Immature natural killer cell (primary cell): ENCODE measurements around the gene KRTAP10-5. TPM values are rescaled to one million over a fixed set of nuclear protein-coding genes. Genes with fewer than 3 reads are reported as not detected.
A peak's percentile ranks its signal among the peaks of the same experiment; 100 is the strongest.

Experiments
- DNase-seq, 3 donors: peaks; one replicate each; pipeline ENCODE4 v3.0.0; 2022; ENCODE audit warnings: mixed read lengths in 1 of 3
- H3K27ac Mint-ChIP-seq, 6 donors: one replicate each; pipeline ENCODE4 v1.8.0; 2020; ENCODE audit warnings: mixed read lengths in 6 of 6, mild to moderate bottlenecking in 5 of 6, inconsistent platforms in 4 of 6, moderate library complexity in 3 of 6
- H3K27me3 Mint-ChIP-seq, 3 donors: one replicate each; pipeline ENCODE4 v1.8.0; 2020 to 2021; ENCODE audit warnings: low read depth in 3 of 3, mild to moderate bottlenecking in 3 of 3, mixed read lengths in 3 of 3, moderate library complexity in 3 of 3, inconsistent platforms in 1 of 3
- H3K36me3 Mint-ChIP-seq, 3 donors: one replicate each; pipeline ENCODE4 v1.8.0; 2020; ENCODE audit warnings: mixed read lengths in 3 of 3, inconsistent platforms in 2 of 3, mild to moderate bottlenecking in 2 of 3
- H3K4me1 Mint-ChIP-seq, 2 donors: one replicate each; pipeline ENCODE4 v1.8.0; 2020; ENCODE audit warnings: inconsistent platforms in 2 of 2, mild to moderate bottlenecking in 2 of 2, mixed read lengths in 2 of 2, moderate library complexity in 1 of 2
- H3K4me3 Mint-ChIP-seq, 5 donors: one replicate each; pipeline ENCODE4 v1.8.0; 2020; ENCODE audit warnings: mild to moderate bottlenecking in 5 of 5, mixed read lengths in 5 of 5, inconsistent platforms in 3 of 5, moderate library complexity in 3 of 5
- H3K9me3 Mint-ChIP-seq, 6 donors: one replicate each; pipeline ENCODE4 v1.8.0; 2020; ENCODE audit warnings: mild to moderate bottlenecking in 6 of 6, mixed read lengths in 6 of 6, inconsistent platforms in 4 of 6, moderate library complexity in 3 of 6
- polyA plus RNA-seq, 3 donors: library from polyadenylated mRNA; unstranded; fragments of 300-500 nt; fragmentation: Illumina TruSeq; gene quantifications; one replicate each; pipeline ENCODE4 v1.2.3, GENCODE V29; 2021

KRTAP10-5 gene
- polyA plus RNA-seq, 3 donors from 2014 or later: not detected

- no peaks in the 10 kb centered on the region for H3K4me1 Mint-ChIP-seq
- no peak overlapping the region for H3K4me3 Mint-ChIP-seq
- H3K9me3 Mint-ChIP-seq: no peaks in the 10 kb centered on the region
- peaks cover 3 to 5% (median 4%) of the 10 kb centered on the region in 3 donors for H3K27me3 Mint-ChIP-seq
- DNase-seq: no peak
- peak overlapping the region in 1 of 6 donors; percentile 25 for H3K27ac Mint-ChIP-seq
- no peaks in the 10 kb centered on the region for H3K36me3 Mint-ChIP-seq
Observed at GRCh38 chr21:44539046-44539445, 41.4 kb downstream of the KRTAP10-5 start.

- Mint-ChIP-seq H3K4me1 (no peaks in the 10 kb centered on the region), H3K27me3 (peaks cover 3 to 5% (median 4%) of the 10 kb centered on the region in 3 donors), H3K9me3 (no peaks in the 10 kb centered on the region), H3K36me3 (no peaks in the 10 kb centered on the region), H3K27ac (no peak overlapping the region), H3K4me3 (no peak overlapping the region)
- DNase-seq: no peak
Observed at GRCh38 chr21:44537930-44538911, 42.2 kb downstream of the KRTAP10-5 start.

GRCh38 chr21:44535963-44536362 lies 44.4 kb downstream of the KRTAP10-5 start:
- Mint-ChIP-seq H3K27ac (no peak overlapping the region), H3K9me3 (no peaks in the 10 kb centered on the region), H3K4me3 (no peak overlapping the region), H3K4me1 (no peaks in the 10 kb centered on the region), H3K36me3 (no peaks in the 10 kb centered on the region), H3K27me3 (peaks cover 4 to 6% (median 5%) of the 10 kb centered on the region in 3 donors)
- no peak for DNase-seq

GRCh38 chr21:44534688-44535087 lies 45.7 kb downstream of the KRTAP10-5 start:
- H3K4me1 Mint-ChIP-seq: no peaks in the 10 kb centered on the region
- H3K4me3 Mint-ChIP-seq: no peak overlapping the region
- peaks cover 4 to 6% (median 5%) of the 10 kb centered on the region in 3 donors for H3K27me3 Mint-ChIP-seq
- DNase-seq: no peak
- H3K36me3 Mint-ChIP-seq: no peaks in the 10 kb centered on the region
- no peaks in the 10 kb centered on the region for H3K9me3 Mint-ChIP-seq
- H3K27ac Mint-ChIP-seq: no peak overlapping the region

GRCh38 chr21:44533891-44534627 lies 46.3 kb downstream of the KRTAP10-5 start:
- no peak for DNase-seq
- Mint-ChIP-seq H3K4me1 (no peaks in the 10 kb centered on the region), H3K27me3 (peaks cover 4 to 6% (median 5%) of the 10 kb centered on the region in 3 donors), H3K27ac (no peak overlapping the region), H3K4me3 (no peak overlapping the region), H3K36me3 (no peaks in the 10 kb centered on the region), H3K9me3 (no peaks in the 10 kb centered on the region)

GRCh38 chr21:44533121-44533890 lies 47.1 kb downstream of the KRTAP10-5 start:
- peaks cover 4% of the 10 kb centered on the region in 3 donors for H3K27me3 Mint-ChIP-seq
- H3K9me3 Mint-ChIP-seq: no peaks in the 10 kb centered on the region
- H3K4me1 Mint-ChIP-seq: no peaks in the 10 kb centered on the region
- no peak for DNase-seq
- no peaks in the 10 kb centered on the region for H3K36me3 Mint-ChIP-seq
- no peak overlapping the region for H3K4me3 Mint-ChIP-seq
- H3K27ac Mint-ChIP-seq: no peak overlapping the region

- Mint-ChIP-seq H3K4me3 (no peak overlapping the region), H3K27me3 (peaks cover 4% of the 10 kb centered on the region in 3 donors), H3K4me1 (no peaks in the 10 kb centered on the region), H3K36me3 (no peaks in the 10 kb centered on the region), H3K9me3 (no peaks in the 10 kb centered on the region), H3K27ac (no peak overlapping the region)
- no peak for DNase-seq
Observed at GRCh38 chr21:44532712-44533111, 47.7 kb downstream of the KRTAP10-5 start.

- no peaks in the 10 kb centered on the region for H3K36me3 Mint-ChIP-seq
- DNase-seq: no peak
- H3K9me3 Mint-ChIP-seq: no peaks in the 10 kb centered on the region
- no peak overlapping the region for H3K4me3 Mint-ChIP-seq
- H3K4me1 Mint-ChIP-seq: no peaks in the 10 kb centered on the region
- H3K27ac Mint-ChIP-seq: no peak overlapping the region
- H3K27me3 Mint-ChIP-seq: peaks cover 0 to 4% (median 2%) of the 10 kb centered on the region in 3 donors
Observed at GRCh38 chr21:44531606-44532564, 48.5 kb downstream of the KRTAP10-5 start.

GRCh38 chr21:44530903-44531605 lies 49.4 kb downstream of the KRTAP10-5 start:
- Mint-ChIP-seq H3K27me3 (peaks cover 0 to 4% (median 2%) of the 10 kb centered on the region in 3 donors), H3K36me3 (no peaks in the 10 kb centered on the region), H3K9me3 (no peaks in the 10 kb centered on the region), H3K27ac (no peak overlapping the region), H3K4me1 (no peaks in the 10 kb centered on the region), H3K4me3 (no peak overlapping the region)
- DNase-seq: no peak

- H3K9me3 Mint-ChIP-seq: no peaks in the 10 kb centered on the region
- H3K4me3 Mint-ChIP-seq: no peak overlapping the region
- peaks cover 0 to 4% (median 2%) of the 10 kb centered on the region in 3 donors for H3K27me3 Mint-ChIP-seq
- no peak overlapping the region for H3K27ac Mint-ChIP-seq
- DNase-seq: no peak
- no peaks in the 10 kb centered on the region for H3K36me3 Mint-ChIP-seq
- H3K4me1 Mint-ChIP-seq: no peaks in the 10 kb centered on the region
Observed at GRCh38 chr21:44530221-44530902, 50.0 kb downstream of the KRTAP10-5 start.

GRCh38 chr21:44529503-44530125 lies 50.8 kb downstream of the KRTAP10-5 start:
- DNase-seq: no peak
- H3K36me3 Mint-ChIP-seq: no peaks in the 10 kb centered on the region
- H3K4me3 Mint-ChIP-seq: no peak overlapping the region
- H3K27me3 Mint-ChIP-seq: peaks cover 0 to 3% (median 2%) of the 10 kb centered on the region in 3 donors
- no peaks in the 10 kb centered on the region for H3K9me3 Mint-ChIP-seq
- no peak overlapping the region for H3K27ac Mint-ChIP-seq
- H3K4me1 Mint-ChIP-seq: no peaks in the 10 kb centered on the region
